K562 (cell line): Measurements from ENCODE around the gene CHTOP. TPM values are rescaled to one million over a fixed set of nuclear protein-coding genes. Genes with fewer than 3 reads are reported as not detected.

Source experiments
- AFF1 ChIP-seq, 2 experiments: fragments of 450-650 bp; IDR thresholded peaks; 2 replicates each; pipeline ENCODE4 v1.6.1; 2018; ENCODE audit warnings: mild to moderate bottlenecking in 2 of 2, low read depth in 1 of 2; ENCODE audit not compliant: partially characterized antibody in 2 of 2
- ZC3H8 ChIP-seq: fragments of 450-650 bp; IDR thresholded peaks from 2 replicates; pipeline ENCODE4 v1.6.1; 2017
- ZMIZ1 ChIP-seq, 2 experiments: fragments of 150-350 bp in 1 of 2; IDR thresholded peaks; 2 replicates each; pipeline ENCODE4 v1.6.1; 2012 to 2016; ENCODE audit warnings: low read depth in 2 of 2, low read length in 2 of 2, mild to moderate bottlenecking in 1 of 2, moderate library complexity in 1 of 2
- ZNF224 ChIP-seq: sonication (generic); formaldehyde crosslinking; IDR thresholded peaks from 2 replicates; pipeline ENCODE4 v1.8.0; 2022; ENCODE audit warnings: mild to moderate bottlenecking, missing genetic modification reagents
- polyA plus RNA-seq, 8 experiments: library from polyadenylated mRNA; depleted of rRNA in 4 of 8; stranded (reverse) in 5 of 8; unstranded in 3 of 8; fragments of >200 nt; fragmentation: Nextera tagmentation in 2 of 8; fragmentation: Illumina TruSeq in 1 of 8; extraction: Ambion mirVana in 2 of 8; extraction: Trizol in 1 of 8; gene quantifications; 2 replicates each; pipeline versions ENCODE4 v1.2.1 to v1.2.3, GENCODE V29; 2011 to 2014; ENCODE audit warnings: inconsistent platforms in 1 of 8, missing spikeins in 1 of 8
- total RNA-seq, 7 experiments: library from RNA; depleted of rRNA in 6 of 7; stranded (reverse); fragments of >200 nt in 6 of 7; fragmentation: Illumina TruSeq in 2 of 7; extraction: Trizol in 2 of 7; gene quantifications; 2 replicates each; pipeline versions ENCODE4 v1.2.1 to v1.2.3, GENCODE V29; 2011 to 2021; ENCODE audit warnings: low replicate concordance in 1 of 7

The CHTOP gene
- total and polyA plus RNA-seq, 9 of the 15 experiments (the other 6 are each of a cell fraction or from before 2014, with no cell fraction given) = 10.2 to 91.8 (median 60.8) TPM

- no peak for TF ChIP-seq ZMIZ1 (IDR thresholded peaks at IDR 0.05; ENCODE audit: low read depth in 2 of 2, low read length in 2 of 2)
- TF ChIP-seq ZC3H8 = no peak
- no peak for TF ChIP-seq ZNF224
- no peak for TF ChIP-seq AFF1 (IDR thresholded peaks at IDR 0.05; ENCODE audit: low read depth in 1 of 2, partially characterized antibody in 2 of 2)
- TF ChIP-seq, all 486 proteins: peak for 0
Observed at GRCh38 chr1:153643100-153643499, 9.2 kb downstream of the CHTOP start (continued).
